ENCODE results near the gene SPG11. TPM values are rescaled to one million over a fixed set of nuclear protein-coding genes. Genes with fewer than 3 reads are reported as not detected.

SPG11 gene
- total RNA-seq, 1 donor from 2014 or later, result 59.2 TPM

DNA sequence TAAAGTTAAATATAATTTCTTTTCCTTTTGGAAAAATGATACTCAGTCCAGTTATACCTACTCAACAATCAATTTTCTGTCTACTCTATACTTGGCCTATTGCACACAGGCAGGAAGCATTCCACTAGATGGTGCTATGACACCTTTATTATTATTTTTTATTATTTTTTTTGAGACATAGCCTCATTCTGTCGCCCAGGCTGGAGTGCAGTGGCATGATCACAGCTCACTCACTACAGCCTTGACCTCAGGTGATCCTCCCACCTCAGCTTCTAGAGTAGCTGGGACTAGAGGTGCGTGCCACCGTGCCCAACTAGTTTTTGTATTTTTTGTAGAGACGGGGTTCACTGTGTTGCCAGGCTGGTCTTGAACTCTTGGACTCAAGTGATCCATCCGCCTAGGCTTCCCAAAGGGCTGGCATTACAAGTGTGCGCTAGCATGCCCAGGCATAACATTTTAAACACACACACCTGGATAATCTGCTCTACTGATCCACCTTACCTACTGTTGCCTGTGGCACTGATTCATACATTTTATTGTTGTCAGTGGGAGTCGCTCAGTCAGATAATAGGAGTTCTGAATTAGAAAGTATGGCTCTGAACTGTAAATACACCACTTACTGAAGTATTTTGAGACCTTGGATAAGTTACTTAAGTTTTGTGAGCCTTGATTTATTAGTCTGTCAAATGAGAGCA, 70.3 kb downstream of the SPG11 start:
- Mint-ChIP-seq H3K9me3 (ENCODE audit: unreplicated experiment) (no peaks in the 10 kb centered on the region), H3K4me3 (ENCODE audit: unreplicated experiment) (no peak overlapping the region), H3K27me3 (ENCODE audit: unreplicated experiment) (no peaks in the 10 kb centered on the region), H3K4me1 (ENCODE audit: low read depth, unreplicated experiment) (no peaks in the 10 kb centered on the region), H3K27ac (ENCODE audit: unreplicated experiment) (no peak overlapping the region), H3K36me3 (ENCODE audit: unreplicated experiment) (no peaks in the 10 kb centered on the region)
- TF ChIP-seq, protein P1, sequence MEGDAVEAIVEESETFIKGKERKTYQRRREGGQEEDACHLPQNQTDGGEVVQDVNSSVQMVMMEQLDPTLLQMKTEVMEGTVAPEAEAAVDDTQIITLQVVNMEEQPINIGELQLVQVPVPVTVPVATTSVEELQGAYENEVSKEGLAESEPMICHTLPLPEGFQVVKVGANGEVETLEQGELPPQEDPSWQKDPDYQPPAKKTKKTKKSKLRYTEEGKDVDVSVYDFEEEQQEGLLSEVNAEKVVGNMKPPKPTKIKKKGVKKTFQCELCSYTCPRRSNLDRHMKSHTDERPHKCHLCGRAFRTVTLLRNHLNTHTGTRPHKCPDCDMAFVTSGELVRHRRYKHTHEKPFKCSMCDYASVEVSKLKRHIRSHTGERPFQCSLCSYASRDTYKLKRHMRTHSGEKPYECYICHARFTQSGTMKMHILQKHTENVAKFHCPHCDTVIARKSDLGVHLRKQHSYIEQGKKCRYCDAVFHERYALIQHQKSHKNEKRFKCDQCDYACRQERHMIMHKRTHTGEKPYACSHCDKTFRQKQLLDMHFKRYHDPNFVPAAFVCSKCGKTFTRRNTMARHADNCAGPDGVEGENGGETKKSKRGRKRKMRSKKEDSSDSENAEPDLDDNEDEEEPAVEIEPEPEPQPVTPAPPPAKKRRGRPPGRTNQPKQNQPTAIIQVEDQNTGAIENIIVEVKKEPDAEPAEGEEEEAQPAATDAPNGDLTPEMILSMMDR (IDR thresholded peaks at IDR 0.05; ENCODE audit: partially characterized antibody, unreplicated experiment), result peak; percentile 34
- DNase-seq, result no peak

DNA sequence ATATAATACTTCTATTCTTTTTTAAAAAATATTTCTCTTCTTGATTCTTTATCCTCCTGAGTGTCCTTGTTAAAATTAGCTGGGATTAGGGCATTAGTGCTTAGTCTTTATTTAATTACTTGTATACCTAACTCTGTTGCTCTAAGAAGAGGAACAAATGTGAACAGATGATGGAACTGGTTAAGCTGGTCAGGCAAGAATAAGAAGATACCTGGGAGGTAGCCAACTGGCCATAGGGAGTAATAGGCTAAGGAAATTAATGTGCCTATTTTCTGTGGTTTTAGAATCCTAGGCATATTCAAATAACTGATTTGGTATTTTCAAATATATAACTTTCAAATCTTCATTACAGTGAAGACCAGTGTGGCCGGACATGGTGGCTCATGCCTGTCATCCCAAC, 72.1 kb downstream of the SPG11 start:
- TF ChIP-seq, protein P1 (IDR thresholded peaks at IDR 0.05; ENCODE audit: partially characterized antibody, unreplicated experiment), result no peak
- Mint-ChIP-seq H3K4me1 (ENCODE audit: low read depth, unreplicated experiment) (no peaks in the 10 kb centered on the region), H3K36me3 (ENCODE audit: unreplicated experiment) (no peaks in the 10 kb centered on the region), H3K27ac (ENCODE audit: unreplicated experiment) (no peak overlapping the region), H3K4me3 (ENCODE audit: unreplicated experiment) (no peak overlapping the region), H3K27me3 (ENCODE audit: unreplicated experiment) (no peaks in the 10 kb centered on the region), H3K9me3 (ENCODE audit: unreplicated experiment) (no peaks in the 10 kb centered on the region)
- DNase-seq, result no peak

DNA sequence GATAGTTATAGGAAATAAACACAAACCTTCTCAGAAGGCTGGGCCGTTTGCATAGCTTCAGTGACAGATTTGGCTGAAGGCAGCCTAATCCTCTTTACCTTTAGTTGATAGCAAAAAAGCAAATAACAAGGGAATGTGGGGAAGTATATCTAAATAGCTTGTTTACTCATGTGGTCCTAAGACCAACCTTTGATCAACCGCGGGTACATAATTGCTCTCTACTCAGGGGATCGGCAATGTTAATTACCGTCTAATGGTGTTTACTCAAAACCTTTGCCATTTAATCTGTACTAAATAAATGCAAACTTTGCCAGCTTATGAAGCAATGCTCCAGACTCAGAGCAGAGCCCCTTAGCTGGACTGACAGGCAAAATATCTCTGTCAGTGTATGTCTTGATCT, 74.9 kb downstream of the SPG11 start:
- DNase-seq, result no peak
- no peaks in the 10 kb centered on the region for H3K27me3 Mint-ChIP-seq (ENCODE audit: unreplicated experiment)
- H3K9me3 Mint-ChIP-seq (ENCODE audit: unreplicated experiment), result no peaks in the 10 kb centered on the region
- no peaks in the 10 kb centered on the region for H3K4me1 Mint-ChIP-seq (ENCODE audit: low read depth, unreplicated experiment)
- H3K36me3 Mint-ChIP-seq (ENCODE audit: unreplicated experiment), result no peaks in the 10 kb centered on the region
- no peak overlapping the region for H3K27ac Mint-ChIP-seq (ENCODE audit: unreplicated experiment)
- TF ChIP-seq, protein P1 (IDR thresholded peaks at IDR 0.05; ENCODE audit: partially characterized antibody, unreplicated experiment), result no peak
- H3K4me3 Mint-ChIP-seq (ENCODE audit: unreplicated experiment), result no peak overlapping the region

DNA sequence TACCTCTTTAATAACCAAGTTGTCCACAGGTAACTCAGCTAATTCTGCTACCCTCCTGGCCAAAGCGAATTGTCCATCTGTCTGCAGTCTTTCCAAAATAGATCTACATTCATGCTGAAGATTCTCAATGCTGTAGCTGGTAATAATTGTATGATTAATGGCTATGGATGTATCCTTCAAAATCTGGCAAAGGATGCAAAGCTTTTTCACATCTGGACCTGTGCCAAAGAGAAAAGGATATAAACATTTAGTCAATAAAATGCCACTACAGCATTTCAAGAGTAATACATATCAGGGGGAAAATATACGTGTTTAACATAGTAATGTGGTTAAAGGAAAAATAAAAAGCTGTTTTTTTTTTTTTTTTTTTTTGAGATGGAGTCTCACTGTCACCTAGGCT, 77.8 kb downstream of the SPG11 start:
- DNase-seq, result no peak
- Mint-ChIP-seq H3K36me3 (ENCODE audit: unreplicated experiment) (no peaks in the 10 kb centered on the region), H3K27me3 (ENCODE audit: unreplicated experiment) (no peaks in the 10 kb centered on the region), H3K9me3 (ENCODE audit: unreplicated experiment) (no peaks in the 10 kb centered on the region), H3K4me1 (ENCODE audit: low read depth, unreplicated experiment) (no peaks in the 10 kb centered on the region), H3K4me3 (ENCODE audit: unreplicated experiment) (no peak overlapping the region), H3K27ac (ENCODE audit: unreplicated experiment) (no peak overlapping the region)
- TF ChIP-seq, protein P1 (IDR thresholded peaks at IDR 0.05; ENCODE audit: partially characterized antibody, unreplicated experiment), result no peak

DNA sequence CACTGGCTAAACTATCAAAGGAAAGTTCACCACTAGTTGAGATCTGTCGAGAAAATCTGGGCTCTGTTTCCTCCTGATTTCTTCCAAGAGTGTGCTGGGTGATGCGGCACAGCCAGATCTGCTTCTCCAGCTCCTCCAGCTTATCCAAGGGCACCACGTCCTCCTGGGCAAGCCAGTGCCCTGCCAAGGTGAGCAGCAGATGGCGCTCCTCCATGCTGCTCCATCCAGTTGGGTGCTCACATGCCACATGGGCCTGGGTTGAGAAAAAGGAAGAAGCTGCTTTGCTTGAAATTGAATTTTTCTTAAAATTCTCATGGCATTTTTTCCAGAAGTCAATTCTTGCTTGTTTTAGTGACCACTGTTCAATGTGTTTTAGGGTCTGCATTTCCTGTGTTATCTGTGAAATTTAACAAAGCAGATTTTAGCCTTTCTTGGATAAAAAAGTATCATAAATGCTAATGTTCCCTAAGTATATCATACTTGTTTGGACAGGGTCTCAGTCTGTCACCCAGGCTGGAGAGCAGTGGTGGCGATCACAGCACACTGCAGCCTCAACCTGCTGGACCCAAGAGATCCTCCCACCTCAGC, 79.2 kb downstream of the SPG11 start:
- Mint-ChIP-seq H3K36me3 (ENCODE audit: unreplicated experiment) (no peaks in the 10 kb centered on the region), H3K4me3 (ENCODE audit: unreplicated experiment) (no peak overlapping the region), H3K27ac (ENCODE audit: unreplicated experiment) (no peak overlapping the region), H3K27me3 (ENCODE audit: unreplicated experiment) (no peaks in the 10 kb centered on the region), H3K9me3 (ENCODE audit: unreplicated experiment) (no peaks in the 10 kb centered on the region), H3K4me1 (ENCODE audit: low read depth, unreplicated experiment) (no peaks in the 10 kb centered on the region)
- TF ChIP-seq, protein P1 (IDR thresholded peaks at IDR 0.05; ENCODE audit: partially characterized antibody, unreplicated experiment), result no peak
- DNase-seq, result peak; percentile 23

All from glutamatergic neuron (in vitro differentiated cells).